ENCODE data around the gene CASS4.

DNA sequence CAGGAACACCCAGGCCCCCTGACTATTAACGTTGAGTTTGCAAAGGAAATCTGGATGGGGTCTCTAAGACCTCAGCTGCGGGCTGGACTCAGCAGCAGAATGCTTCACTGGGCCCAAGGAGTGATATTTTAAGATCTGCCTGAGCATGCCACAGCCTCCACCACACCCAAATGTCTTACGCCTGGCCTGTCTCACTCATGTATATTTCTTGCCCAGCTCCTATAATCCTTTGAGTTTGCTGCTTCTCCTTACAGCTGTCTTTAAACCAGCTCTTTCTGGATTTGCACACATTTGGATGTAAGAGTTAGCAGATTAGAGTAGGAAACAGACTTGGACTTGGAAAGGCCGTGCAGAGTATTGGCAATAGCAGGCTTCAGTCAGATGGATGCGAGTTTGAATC, 16.4 kb downstream of the CASS4 start:
- TF ChIP-seq, protein P1, sequence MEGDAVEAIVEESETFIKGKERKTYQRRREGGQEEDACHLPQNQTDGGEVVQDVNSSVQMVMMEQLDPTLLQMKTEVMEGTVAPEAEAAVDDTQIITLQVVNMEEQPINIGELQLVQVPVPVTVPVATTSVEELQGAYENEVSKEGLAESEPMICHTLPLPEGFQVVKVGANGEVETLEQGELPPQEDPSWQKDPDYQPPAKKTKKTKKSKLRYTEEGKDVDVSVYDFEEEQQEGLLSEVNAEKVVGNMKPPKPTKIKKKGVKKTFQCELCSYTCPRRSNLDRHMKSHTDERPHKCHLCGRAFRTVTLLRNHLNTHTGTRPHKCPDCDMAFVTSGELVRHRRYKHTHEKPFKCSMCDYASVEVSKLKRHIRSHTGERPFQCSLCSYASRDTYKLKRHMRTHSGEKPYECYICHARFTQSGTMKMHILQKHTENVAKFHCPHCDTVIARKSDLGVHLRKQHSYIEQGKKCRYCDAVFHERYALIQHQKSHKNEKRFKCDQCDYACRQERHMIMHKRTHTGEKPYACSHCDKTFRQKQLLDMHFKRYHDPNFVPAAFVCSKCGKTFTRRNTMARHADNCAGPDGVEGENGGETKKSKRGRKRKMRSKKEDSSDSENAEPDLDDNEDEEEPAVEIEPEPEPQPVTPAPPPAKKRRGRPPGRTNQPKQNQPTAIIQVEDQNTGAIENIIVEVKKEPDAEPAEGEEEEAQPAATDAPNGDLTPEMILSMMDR (IDR thresholded peaks at IDR 0.05) = no peak
- no peak for TF ChIP-seq POLR2A (IDR thresholded peaks at IDR 0.05)

Measured in right lobe of liver (tissue), 4 donors.